Peyer's patch (tissue), 4 donors: Measurements from ENCODE around the gene RAPGEF5.

ENCODE experiments used
- CTCF ChIP-seq, 6 experiments: fragments of 450-650 bp in 4 of 6; fragments of 200-600 bp in 2 of 6; sonication (generic) in 1 of 6; IDR thresholded peaks; one replicate each; pipeline ENCODE4 v1.5.1; 2017 to 2019; ENCODE audit warnings: antibody characterized with exemption in 6 of 6, mild to moderate bottlenecking in 3 of 6, moderate library complexity in 1 of 6
- POLR2A ChIP-seq, 2 donors: fragments of 450-650 bp; IDR thresholded peaks; one replicate each; pipeline ENCODE4 v1.5.1; 2017; ENCODE audit warnings: antibody characterized with exemption in 2 of 2, mild to moderate bottlenecking in 2 of 2, moderate library complexity in 2 of 2

GRCh38 chr7:22354462-22354861 is 2.5 kb downstream of the RAPGEF5 start:
- TF ChIP-seq CTCF (IDR thresholded peaks at IDR 0.05) = no peak
- TF ChIP-seq POLR2A (IDR thresholded peaks at IDR 0.05) = no peak
